GM21447 (cell line): ENCODE data around the gene PPP6C.
"Not testable (repeated sequence)": the region's sequence is repeated elsewhere in the genome, so short reads cannot be mapped to it uniquely, and the experiment has no call there.

Experiments used
- ATAC-seq: cut with Tn5 transposase; IDR thresholded peaks from one replicate; pipeline ENCODE4 v1.9.1; 2021; ENCODE audit not compliant: unreplicated experiment

Gene PPP6C

GRCh38 chr9:125183054-125183453, 6.5 kb downstream of the PPP6C start:
- no peak for ATAC-seq

DNA sequence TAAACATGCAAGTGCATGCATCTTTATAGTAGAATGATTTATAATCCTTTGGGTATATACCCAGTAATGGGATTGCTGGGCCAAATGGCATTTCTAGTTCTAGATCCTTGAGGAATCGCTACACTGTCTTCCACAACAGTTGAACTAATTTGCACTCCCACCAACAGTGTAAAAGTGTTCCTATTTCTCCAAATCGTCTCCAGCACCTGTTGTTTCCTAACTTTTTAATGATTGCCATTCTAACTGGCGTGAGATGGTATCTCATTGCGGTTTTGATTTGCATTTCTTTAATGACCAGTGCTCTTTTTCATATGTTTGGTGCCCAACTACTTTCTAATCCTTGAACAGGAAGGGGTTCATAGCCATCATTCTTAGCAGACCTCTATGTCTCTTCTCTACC, 7.8 kb downstream of the PPP6C start:
- ATAC-seq, result not testable (repeated sequence)

GRCh38 chr9:125180876-125181275, 8.7 kb downstream of the PPP6C start:
- ATAC-seq, result no peak

DNA sequence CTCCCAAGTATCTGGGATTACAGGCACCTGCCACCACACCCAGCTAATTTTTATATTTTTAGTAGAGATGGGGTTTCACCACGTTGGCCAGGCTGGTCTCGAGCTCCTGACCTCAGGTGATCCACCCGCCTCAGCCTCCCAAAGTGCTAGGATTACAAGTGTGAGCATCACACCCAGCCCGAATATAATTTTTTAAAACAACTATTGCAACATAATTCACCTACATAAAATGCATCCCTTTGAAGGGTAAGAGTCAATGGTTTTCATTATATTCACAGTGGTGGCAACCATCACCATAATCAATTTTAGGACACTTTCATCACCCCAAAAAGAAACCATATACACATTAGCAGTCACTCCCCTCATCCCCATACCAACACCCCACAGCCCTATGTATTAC, 9.8 kb downstream of the PPP6C start:
- ATAC-seq, result not testable (repeated sequence)

- no peak for ATAC-seq
These were observed 11.7 kb downstream of the PPP6C start for GRCh38 chr9:125177888-125178287.

GRCh38 chr9:125176636-125177035, 13.0 kb downstream of the PPP6C start:
- ATAC-seq, result no peak

GRCh38 chr9:125172031-125172755, 17.4 kb downstream of the PPP6C start:
- ATAC-seq, result no peak

GRCh38 chr9:125169895-125170294, 19.7 kb downstream of the PPP6C start:
- ATAC-seq, result no peak

- ATAC-seq, result no peak
These were observed 22.8 kb downstream of the PPP6C start for GRCh38 chr9:125166762-125167161.

DNA sequence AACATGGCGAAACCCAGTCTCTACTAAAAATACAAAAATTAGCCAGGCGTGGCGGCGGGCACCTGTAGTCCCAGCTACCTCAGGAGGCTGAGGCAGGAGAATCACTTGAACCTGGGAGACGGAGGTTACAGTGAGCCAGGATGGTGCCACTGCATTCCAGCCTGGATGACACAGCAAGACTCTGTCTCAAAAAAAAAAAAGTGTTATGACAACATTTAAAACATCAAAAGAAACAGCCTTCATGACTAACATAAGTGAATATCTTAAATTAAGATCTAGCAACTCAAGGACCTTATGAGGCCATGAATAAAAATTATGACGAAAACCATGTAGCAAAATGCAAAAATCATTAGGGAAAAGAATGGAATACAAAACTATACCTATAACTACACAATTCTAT, 26.7 kb downstream of the PPP6C start:
- ATAC-seq, result not testable (repeated sequence)

- no peak for ATAC-seq
These were observed 28.2 kb downstream of the PPP6C start for GRCh38 chr9:125161284-125161918.

- ATAC-seq, result no peak
These were observed 28.9 kb downstream of the PPP6C start for GRCh38 chr9:125160750-125161149.

- ATAC-seq, result no peak
These were observed 33.1 kb downstream of the PPP6C start for GRCh38 chr9:125156551-125156950.

- ATAC-seq, result no peak
These were observed 35.8 kb downstream of the PPP6C start for GRCh38 chr9:125153712-125154367.

DNA sequence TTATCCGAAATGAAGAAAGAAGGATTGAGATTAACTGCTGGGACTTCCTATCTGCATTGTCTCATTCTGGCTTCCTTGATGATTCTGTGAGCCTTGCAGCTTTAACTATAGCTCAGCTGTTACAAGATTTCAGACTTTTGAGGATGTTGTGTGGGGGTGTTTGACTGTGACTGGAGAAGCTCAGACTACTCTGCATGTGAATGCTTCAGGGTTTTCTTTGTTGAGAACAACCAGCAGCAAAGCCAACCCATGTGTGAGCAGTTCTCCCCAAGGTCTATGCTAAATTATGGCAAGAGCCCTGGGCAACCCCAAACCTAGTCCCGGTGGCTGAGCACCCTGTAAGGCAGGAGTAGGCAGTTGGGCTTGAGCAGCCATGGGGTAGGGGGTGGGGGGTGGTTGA, 37.9 kb downstream of the PPP6C start:
- ATAC-seq, result no peak

DNA sequence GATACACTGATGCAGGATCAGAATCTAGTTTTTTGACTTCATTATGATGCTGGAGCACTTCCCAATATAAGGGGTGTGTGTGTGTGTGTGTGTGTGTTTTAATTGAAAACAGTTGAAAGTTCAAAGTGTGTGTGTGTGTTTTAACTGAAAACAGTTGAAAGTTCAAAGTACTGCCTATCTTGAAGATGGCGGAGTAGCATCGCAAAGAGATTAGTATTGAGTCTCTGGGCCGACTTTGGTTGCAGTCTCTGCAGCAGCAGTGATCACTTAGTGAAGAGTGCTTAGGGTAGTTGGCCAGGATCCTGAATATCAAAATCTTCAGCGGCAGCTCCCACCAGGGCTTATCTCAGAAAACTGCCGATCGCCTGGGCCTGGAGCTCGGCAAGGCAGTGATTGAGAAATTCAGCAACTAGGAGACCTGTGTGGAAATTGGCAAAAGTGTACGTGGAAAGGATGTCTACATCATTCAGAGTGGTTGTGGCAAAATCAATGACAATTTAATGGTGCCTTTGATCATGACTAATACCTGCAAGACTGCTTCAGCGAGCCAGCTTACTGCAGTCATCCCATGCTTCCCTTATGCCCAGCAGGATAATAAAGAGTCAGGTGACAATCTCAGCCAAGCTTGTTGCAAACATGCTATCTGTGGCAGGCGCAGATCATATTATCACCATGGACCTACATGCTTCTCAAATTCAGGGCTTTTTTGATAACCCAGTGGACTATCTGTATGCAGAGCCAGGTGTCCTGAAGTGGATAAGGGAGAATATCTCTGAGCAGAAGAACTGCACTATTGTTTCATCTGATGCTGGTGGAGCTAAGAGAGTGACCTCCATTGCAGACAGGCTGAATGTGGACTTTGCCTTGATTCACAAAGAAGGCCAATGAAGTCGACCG, 39.0 kb downstream of the PPP6C start:
- no peak for ATAC-seq

- no peak for ATAC-seq
These were observed 42.1 kb downstream of the PPP6C start for GRCh38 chr9:125147401-125147951.

DNA sequence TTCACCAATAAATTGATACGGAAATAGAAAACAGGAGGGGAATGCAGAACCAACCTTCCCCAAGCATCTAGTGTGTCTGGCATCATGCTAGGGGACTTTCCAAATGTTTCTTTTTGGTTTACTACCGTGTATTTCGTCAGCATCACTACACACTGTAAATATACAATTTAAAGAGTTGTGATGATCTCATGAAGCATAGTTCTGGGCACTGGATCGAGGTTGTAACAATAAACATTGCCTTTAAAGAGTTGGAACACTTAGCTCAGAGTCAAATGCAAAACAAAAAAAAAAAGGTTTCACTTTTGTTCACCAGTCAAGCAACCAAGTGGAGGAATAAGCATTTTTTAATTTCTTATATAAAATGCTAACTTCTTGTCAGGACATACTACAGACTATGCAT, 43.4 kb downstream of the PPP6C start:
- no peak for ATAC-seq

GRCh38 chr9:125145425-125145824, 44.2 kb downstream of the PPP6C start:
- ATAC-seq, result no peak

DNA sequence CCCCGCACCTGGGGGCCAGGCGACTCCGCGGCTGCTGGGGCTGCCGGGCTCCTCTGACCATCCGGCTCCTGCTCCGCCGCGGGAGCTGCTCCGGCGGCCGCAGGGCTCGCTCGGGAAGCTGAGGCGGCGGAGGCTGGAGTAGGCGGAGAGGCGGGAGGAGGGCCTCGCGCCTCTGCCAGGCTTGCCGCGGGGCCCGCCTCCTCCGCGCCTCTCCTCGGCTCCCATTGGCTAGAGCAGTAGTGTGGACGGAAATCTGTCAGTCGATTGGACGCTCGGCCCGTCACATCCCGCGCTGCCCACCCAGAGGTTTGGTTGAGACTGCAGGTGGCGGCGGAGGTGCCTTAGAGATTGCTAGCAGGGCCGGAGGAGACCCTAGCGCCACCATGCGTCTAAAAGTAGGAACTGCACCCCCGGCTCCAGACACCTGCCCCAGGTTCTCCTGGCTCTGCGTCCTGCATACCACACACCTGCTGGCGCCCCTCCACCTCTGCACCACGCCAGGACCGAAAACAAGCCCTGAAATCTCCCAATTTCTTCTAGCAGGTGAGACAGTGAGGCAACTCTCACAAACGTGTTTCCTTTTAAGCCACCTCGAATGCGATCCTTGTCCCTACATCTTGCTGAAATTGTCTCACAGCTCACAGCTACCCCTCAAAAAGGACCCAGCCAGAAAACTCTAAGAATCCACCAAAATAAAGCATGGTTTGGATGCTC, 46.1 kb downstream of the PPP6C start, which contains the start of gene SCAI:
Gene SCAI (minus strand): TSS at position 152 of the 714 bp plus-strand sequence. CDS start 91 bp downstream, at position 61.
- peak; percentile 99 for ATAC-seq
